Measurements from ENCODE around the gene ERCC6L2. TPM values are rescaled to one million over a fixed set of nuclear protein-coding genes. Genes with fewer than 3 reads are reported as not detected.

The ERCC6L2 gene
- total RNA-seq, 1 experiment from 2014 or later: 39.7 TPM

GRCh38 chr9:95954940-95955339 is 79.4 kb downstream of the ERCC6L2 start:
- POLR2A ChIA-PET: no interaction called here
- no peaks in the 10 kb centered on the region for H3K9me3 ChIP-seq (ENCODE audit: control insufficient read depth, insufficient read depth, low read depth, low read length)
- no TSS peak for BruUV-seq (replicated peaks)
- intact Hi-C loops (cut with micrococcal nuclease; ENCODE audit: unreplicated experiment) (no loop called here), in situ Hi-C loops (cut with HindIII; ENCODE audit: low pct_unique_long_range_greater_than_20kb, low sequenced_read_pairs) (no loop called here)
- no peak for ATAC-seq
- DNase-seq (ENCODE audit: low read depth, low spot score): no peak
- H3K4me1 ChIP-seq (ENCODE audit: control insufficient read depth, insufficient read depth, low read length): no peaks in the 10 kb centered on the region
- no peak overlapping the region for H3K27ac ChIP-seq (ENCODE audit: low read length)
- TF ChIP-seq SIN3A (IDR thresholded peaks at IDR 0.05; ENCODE audit: borderline replicate concordance, insufficient read depth, low read depth, low read length): no peak
- no peak for TF ChIP-seq TCF7L2 (IDR thresholded peaks at IDR 0.05; ENCODE audit: low read depth, low read length)
- TF ChIP-seq, protein P1, sequence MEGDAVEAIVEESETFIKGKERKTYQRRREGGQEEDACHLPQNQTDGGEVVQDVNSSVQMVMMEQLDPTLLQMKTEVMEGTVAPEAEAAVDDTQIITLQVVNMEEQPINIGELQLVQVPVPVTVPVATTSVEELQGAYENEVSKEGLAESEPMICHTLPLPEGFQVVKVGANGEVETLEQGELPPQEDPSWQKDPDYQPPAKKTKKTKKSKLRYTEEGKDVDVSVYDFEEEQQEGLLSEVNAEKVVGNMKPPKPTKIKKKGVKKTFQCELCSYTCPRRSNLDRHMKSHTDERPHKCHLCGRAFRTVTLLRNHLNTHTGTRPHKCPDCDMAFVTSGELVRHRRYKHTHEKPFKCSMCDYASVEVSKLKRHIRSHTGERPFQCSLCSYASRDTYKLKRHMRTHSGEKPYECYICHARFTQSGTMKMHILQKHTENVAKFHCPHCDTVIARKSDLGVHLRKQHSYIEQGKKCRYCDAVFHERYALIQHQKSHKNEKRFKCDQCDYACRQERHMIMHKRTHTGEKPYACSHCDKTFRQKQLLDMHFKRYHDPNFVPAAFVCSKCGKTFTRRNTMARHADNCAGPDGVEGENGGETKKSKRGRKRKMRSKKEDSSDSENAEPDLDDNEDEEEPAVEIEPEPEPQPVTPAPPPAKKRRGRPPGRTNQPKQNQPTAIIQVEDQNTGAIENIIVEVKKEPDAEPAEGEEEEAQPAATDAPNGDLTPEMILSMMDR (IDR thresholded peaks at IDR 0.05): no peak
- TF ChIP-seq REST (IDR thresholded peaks at IDR 0.05; ENCODE audit: insufficient read depth in 1 of 2, low read depth in 2 of 2, low read length in 1 of 2): no peak
- TF ChIP-seq POLR2AphosphoS5 (IDR thresholded peaks at IDR 0.05; ENCODE audit: low read depth, low read length): no peak
- CTCF ChIA-PET: no interaction called here
- H3K27me3 ChIP-seq (ENCODE audit: control insufficient read depth, insufficient read depth, low read length): no peaks in the 10 kb centered on the region
- H3K36me3 ChIP-seq (ENCODE audit: control insufficient read depth, insufficient read depth, low read length): no peaks in the 10 kb centered on the region; the same call in 1 of the 2 replicates
- H3K4me3 ChIP-seq (ENCODE audit: low read depth in 2 of 2, low read length in 2 of 2): no peak overlapping the region

DNA sequence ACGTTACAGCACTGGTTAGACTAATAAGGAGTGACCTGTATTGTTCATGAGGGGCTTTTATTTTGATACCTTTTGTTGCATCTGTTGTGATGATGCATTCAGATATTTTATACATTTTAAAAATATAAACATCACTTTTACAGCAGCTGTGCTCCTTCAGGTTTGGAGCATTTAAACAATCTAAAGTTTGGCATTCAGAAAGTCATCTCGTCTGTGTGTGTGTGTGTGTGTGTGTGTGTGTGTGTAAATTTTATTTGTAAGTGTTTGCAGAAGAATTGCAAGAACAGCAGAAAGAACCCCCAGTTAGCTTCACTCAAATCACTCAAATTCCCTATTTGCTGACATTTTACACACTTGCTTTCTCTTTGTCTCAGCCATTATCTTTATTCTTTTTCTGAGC is 87.4 kb downstream of the ERCC6L2 start:
- no peaks in the 10 kb centered on the region for H3K27me3 ChIP-seq (ENCODE audit: control insufficient read depth, insufficient read depth, low read length)
- POLR2A ChIA-PET: no interaction called here
- H3K4me1 ChIP-seq (ENCODE audit: control insufficient read depth, insufficient read depth, low read length): no peaks in the 10 kb centered on the region
- DNase-seq (ENCODE audit: low read depth, low spot score) (no peak), ATAC-seq (no peak)
- no peak overlapping the region for H3K4me3 ChIP-seq (ENCODE audit: low read depth in 2 of 2, low read length in 2 of 2)
- no TSS peak for BruUV-seq (replicated peaks)
- H3K9me3 ChIP-seq (ENCODE audit: control insufficient read depth, insufficient read depth, low read depth, low read length): no peaks in the 10 kb centered on the region
- H3K36me3 ChIP-seq (ENCODE audit: control insufficient read depth, insufficient read depth, low read length): peaks cover 3% of the 10 kb centered on the region
- TF ChIP-seq, protein P1 (IDR thresholded peaks at IDR 0.05): no peak
- TF ChIP-seq REST (IDR thresholded peaks at IDR 0.05; ENCODE audit: insufficient read depth in 1 of 2, low read depth in 2 of 2, low read length in 1 of 2): no peak
- no peak for TF ChIP-seq SIN3A (IDR thresholded peaks at IDR 0.05; ENCODE audit: borderline replicate concordance, insufficient read depth, low read depth, low read length)
- no peak for TF ChIP-seq POLR2AphosphoS5 (IDR thresholded peaks at IDR 0.05; ENCODE audit: low read depth, low read length)
- TF ChIP-seq TCF7L2 (IDR thresholded peaks at IDR 0.05; ENCODE audit: low read depth, low read length): no peak
- in situ Hi-C loops (cut with HindIII; ENCODE audit: low pct_unique_long_range_greater_than_20kb, low sequenced_read_pairs) (no loop called here), intact Hi-C loops (cut with micrococcal nuclease; ENCODE audit: unreplicated experiment) (no loop called here)
- CTCF ChIA-PET: no interaction called here
- H3K27ac ChIP-seq (ENCODE audit: low read length): no peak overlapping the region
